ENCODE results near the gene DDX46.
"Not testable (repeated sequence)": the region's sequence is repeated elsewhere in the genome, so short reads cannot be mapped to it uniquely, and the experiment has no call there.

The DDX46 gene

DNA sequence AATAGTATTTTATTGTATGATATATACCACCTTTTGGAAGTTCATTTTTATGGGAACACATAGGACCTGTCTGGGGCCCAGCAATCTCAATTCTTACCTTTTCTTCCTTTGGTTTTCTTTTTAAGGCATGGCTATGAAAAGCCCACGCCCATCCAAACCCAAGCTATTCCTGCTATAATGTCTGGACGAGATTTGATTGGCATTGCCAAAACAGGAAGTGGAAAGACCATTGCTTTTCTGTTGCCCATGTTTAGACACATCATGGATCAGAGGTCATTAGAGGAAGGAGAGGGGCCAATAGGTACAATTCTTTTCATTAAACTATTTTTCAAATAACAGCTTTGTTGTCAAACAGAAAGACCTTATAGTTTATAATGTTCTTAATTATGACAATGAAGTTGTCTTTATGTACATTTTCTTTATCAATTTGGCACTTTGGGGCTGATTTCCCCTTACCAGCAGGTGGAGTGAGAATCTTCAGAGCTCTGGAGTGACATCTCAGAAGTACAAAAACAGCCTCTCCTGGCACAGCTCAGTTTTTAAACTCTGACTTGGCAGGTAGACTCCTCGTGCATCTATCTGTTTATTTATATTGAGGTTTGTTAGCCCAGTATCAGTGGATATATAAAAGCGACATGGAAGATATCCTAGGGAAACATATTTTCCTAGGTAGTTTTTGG is 25.8 kb downstream of the DDX46 start:
- no peak for DNase-seq

- DNase-seq = no peak
These were observed 26.5 kb downstream of the DDX46 start for GRCh38 chr5:134784946-134785620.

- no peak for DNase-seq
These were observed 29.1 kb downstream of the DDX46 start for GRCh38 chr5:134787692-134788091.

- no peak for DNase-seq
These were observed 33.0 kb downstream of the DDX46 start for GRCh38 chr5:134791580-134791979.

DNA sequence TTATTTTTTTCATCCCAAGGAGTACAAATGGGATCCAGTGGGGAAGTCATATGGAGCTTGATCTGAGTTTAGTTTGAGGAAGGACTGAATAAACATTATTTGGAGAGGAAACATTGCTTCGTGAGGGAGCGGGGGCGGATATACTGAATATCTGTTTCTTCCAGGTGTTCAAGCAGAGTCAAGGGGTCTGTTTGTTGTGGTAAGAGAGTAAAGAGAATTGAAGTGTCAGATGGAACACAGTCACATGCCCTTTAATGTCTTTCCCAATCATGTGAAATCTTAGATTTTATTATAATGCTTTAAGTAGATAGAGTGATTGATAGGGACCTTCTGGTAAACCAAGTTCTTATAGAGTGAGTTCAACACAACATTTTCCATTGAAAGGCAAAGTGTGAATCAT is 33.7 kb downstream of the DDX46 start:
- no peak for DNase-seq

DNA sequence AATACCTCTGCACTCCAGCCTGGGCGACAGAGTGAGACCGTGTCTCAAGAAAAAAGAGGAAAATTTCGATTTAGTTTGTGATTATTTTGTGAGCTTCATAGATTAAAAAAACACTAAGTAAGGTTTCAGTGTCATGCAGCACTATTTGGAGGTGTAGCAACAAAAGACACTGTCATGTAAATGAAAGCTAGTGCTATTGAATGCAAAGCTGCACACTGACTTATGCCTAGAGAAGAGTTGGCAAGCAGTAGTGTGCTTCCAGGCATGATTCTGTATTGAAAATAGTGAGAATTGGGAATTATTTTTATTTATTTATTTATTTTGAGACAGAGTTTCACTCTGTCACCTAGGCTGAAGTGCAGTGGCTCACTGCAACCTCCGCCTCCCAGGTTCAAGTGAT is 34.5 kb downstream of the DDX46 start:
- no peak for DNase-seq

DNA sequence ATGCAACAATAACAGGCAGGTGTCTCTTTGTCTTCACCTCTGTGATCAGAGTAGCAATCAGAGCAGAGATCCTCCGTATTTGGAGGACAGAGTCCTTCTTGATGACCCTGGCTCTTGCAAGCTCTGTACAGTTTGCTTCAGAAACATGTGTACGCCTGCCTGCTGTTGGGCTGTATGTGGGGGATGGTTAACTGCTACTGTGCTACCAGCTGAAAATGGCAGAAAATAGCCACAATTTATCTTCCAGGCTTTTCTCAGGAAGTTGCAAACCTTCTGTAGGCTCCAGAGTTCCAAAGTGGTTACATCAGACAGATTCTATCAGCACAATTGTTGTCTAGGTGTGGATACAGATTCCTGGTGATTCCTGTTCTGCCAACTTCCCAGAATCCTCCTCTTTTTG is 35.5 kb downstream of the DDX46 start:
- DNase-seq = no peak

- no peak for DNase-seq
These were observed 36.2 kb downstream of the DDX46 start for GRCh38 chr5:134794819-134795218.

DNA sequence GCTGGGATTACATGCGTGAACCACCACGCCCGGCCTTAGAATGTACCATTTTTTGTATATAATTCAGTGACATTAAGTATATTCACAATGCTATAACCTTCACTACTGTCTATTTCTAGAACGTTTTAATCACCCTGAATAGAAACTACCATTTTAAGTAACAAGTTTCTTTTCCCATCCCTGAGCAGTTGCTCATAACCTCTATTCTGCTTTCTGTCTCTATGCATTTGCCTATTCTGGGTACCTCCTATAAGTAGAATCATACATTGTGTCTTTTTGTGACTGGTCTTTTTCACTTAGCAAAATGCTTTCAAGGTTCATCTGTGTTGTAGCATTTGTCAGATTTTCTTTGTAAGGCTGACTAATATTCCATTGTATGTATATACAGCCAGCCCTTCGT is 39.9 kb downstream of the DDX46 start:
- DNase-seq = no peak

GRCh38 chr5:134803821-134804220 is 45.2 kb downstream of the DDX46 start:
- peak in 1 of 58 donors; percentile 8 for DNase-seq

DNA sequence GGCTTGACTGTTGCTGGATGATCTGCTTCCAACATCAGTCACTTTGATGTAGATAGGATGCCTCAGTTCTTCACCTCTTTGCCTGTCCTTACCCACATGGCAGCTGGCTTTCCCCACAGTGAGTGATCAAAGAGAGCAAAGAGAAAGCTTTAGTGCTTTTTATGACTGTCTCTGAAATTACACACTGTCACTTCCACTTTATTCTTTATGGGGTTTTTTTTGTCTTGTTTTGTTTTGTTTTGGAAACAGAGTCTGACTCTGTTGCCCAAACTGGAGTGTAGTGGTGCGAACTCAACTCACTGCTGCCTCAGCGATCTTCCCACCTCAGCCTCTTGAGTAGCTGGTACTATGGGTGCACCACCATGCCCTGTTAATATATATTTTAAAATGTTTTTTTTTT is 54.8 kb downstream of the DDX46 start:
- DNase-seq = no peak

DNA sequence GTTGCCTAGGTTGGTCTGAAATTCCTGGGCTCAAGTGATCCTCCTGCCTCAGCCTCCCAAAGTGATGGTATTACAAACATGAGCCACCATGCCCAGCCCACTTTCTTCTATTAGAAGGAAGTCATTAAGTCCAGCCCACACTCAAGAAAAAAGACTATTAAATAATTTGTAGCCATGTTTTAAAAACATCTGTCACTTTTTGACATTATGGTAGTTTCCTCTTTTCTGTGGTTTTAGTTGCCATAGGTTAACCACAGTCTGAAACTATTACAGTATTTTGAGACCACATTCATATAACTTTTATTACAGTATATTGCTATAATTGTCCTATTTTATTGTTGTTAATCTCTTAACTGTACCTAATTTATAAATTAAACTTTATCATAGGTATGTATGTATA is 55.2 kb downstream of the DDX46 start:
- DNase-seq = no peak

DNA sequence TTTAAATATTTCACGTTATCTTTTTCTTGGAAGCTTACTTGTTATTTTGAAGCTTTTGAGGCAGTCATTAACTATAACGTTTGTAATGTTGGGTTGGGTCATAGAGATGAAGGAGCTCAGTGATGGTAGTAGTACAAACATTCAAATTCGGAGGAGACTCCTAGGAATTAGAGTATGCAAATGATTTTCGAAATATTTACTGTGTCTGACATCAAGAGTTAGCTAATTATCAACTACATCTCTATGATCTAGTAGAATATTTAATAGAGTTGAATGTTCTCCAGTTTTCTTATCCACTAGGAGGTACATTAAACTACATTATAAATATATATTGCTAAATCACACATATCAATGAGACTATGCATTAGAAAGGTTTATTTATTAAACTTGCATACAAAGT is 58.4 kb downstream of the DDX46 start:
- no peak for DNase-seq

DNA sequence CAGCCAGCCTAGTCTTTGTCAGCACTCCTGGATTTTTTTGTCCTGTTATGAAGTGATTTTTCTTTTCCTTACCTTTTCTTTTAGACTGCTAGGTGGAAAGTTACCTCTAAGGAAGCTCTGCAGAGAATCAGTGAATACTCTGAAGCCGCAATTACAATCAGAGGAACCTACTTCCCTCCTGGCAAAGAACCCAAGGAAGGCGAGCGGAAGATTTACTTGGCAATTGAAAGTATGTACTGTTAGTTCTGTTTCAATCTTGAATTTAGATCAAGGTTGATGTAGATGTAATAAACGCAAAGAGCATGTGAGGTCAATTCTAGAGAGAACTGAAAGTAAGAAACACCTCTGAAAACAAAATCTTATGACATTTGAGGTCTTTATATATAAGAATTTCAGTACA is 60.2 kb downstream of the DDX46 start:
- no peak for DNase-seq

- DNase-seq = no peak
These were observed 60.9 kb downstream of the DDX46 start for GRCh38 chr5:134819407-134819963.

DNA sequence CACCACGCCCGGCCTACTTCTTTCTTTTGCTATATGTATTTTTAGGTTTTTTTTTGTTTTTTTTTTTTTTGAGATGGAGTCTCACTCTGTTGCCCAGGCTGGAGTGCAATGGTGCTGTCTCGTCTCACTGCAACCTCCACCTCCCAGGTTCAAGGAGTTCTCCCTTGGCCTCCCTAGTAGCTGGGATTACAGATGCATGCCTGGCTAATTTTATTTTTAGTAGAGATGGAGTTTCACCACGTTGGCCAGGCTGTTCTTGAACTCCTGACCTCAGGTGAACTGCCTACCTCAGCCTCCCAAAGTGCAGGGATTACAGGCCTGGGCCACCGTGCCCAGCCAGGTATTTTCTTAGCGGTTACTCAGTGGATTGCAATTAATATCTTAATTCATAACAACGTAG is 63.3 kb downstream of the DDX46 start:
- DNase-seq = no peak

DNA sequence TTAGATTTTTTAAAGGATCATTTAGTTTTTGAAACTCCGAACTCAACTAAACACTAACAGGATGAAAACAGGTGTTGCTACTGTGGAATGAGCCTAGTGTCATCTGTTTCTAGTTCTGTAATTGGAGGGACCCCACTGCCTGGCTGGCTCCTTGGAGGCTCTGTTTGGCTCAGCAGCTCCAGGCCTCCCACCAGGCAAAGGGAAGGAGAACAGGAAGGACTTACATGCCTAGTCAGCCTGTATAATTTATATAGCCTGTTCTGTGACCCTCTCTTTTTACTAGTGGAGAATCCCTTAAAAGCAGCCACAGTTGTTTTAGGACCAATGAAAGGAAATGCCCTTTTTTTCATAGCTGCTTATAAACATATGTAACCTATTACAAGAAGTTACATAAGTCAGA is 66.1 kb downstream of the DDX46 start:
- no peak for DNase-seq

DNA sequence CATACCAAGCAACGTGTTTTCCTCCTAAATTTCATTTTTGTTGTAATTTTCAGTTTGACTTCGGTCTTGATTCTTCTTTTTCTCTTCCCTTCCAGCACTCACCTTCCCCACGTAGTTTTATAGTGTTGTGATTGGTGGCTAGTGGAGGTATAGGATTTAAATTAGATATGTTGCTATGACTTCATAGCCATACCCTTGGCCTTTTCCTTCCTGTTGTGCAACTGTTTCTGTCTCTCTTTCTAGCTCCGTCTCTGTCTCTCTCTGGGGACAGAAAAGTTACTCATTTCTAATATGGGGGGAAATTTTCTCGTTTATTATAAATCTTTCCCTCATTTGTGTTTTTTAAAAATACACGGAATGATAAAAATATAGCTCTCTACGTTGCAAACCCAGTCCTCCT is 66.6 kb downstream of the DDX46 start:
- no peak for DNase-seq

GRCh38 chr5:134833340-134834032 is 74.9 kb downstream of the DDX46 start:
- no peak for DNase-seq

GRCh38 chr5:134835623-134836022 is 77.0 kb downstream of the DDX46 start:
- no peak for DNase-seq

DNA sequence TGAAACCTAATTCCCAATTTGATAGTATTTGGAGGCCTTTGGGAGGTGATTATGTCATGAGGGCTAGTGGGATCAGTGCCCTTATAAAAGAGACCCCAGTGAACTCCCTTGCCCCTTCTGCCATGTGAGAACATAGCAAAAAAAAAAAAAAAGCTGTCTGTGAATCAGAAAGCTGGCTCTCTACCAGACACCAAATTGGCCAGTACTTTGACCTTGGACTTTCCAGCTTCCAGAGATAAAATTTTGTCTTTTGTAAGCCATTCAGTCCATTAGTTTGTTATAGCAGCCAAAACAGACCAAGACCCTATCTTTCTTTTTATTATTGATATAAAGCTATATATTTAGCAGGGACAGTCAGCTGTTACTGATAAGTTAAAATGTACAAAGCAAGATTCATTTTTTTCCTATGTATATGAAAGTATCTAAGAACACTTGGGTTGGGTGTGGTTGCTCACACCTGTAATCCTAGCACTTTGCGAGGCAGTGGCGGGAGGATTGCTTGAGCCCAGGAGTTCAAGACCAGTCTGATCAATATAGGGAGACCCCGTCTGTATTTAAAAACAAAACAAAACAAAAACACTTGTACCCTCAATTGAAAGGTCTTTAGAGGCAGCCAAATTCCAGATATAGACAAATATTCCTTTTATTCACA is 79.1 kb downstream of the DDX46 start:
- DNase-seq = no peak

- not testable (repeated sequence) for DNase-seq
These were observed 79.8 kb downstream of the DDX46 start for GRCh38 chr5:134838361-134838760.

Data from anterior cingulate cortex (tissue), 58 donors.